ENCODE results near the gene BABAM2.
"Not testable (repeated sequence)": the region's sequence is repeated elsewhere in the genome, so short reads cannot be mapped to it uniquely, and the experiment has no call there.

BABAM2 gene

GRCh38 chr2:27988718-27989117 is 98.2 kb downstream of the BABAM2 start:
- DNase-seq, result no peak

GRCh38 chr2:27989149-27989548 is 98.6 kb downstream of the BABAM2 start:
- DNase-seq, result no peak

- DNase-seq, result no peak
Observed at GRCh38 chr2:27990030-27990590, 99.6 kb downstream of the BABAM2 start.

GRCh38 chr2:27991146-27991545 is 100.6 kb downstream of the BABAM2 start:
- no peak for DNase-seq

- DNase-seq, result no peak
Observed at GRCh38 chr2:27992787-27993401, 102.4 kb downstream of the BABAM2 start.

GRCh38 chr2:27993402-27993787 is 102.9 kb downstream of the BABAM2 start:
- DNase-seq, result no peak

GRCh38 chr2:27993950-27994728 is 103.6 kb downstream of the BABAM2 start:
- no peak for DNase-seq

- DNase-seq, result no peak
Observed at GRCh38 chr2:27996156-27996922, 105.8 kb downstream of the BABAM2 start.

- DNase-seq, result no peak
Observed at GRCh38 chr2:28000287-28000686, 109.8 kb downstream of the BABAM2 start.

GRCh38 chr2:28002181-28002580 is 111.7 kb downstream of the BABAM2 start:
- DNase-seq, result no peak

- DNase-seq, result peak in 1 of 2 donors; percentile 53
Observed at GRCh38 chr2:28004086-28004485, 113.6 kb downstream of the BABAM2 start.

GRCh38 chr2:28009732-28010131 is 119.2 kb downstream of the BABAM2 start:
- no peak for DNase-seq

GRCh38 chr2:28011322-28011737 is 120.8 kb downstream of the BABAM2 start:
- DNase-seq, result no peak

- DNase-seq, result not testable (repeated sequence)
Observed at GRCh38 chr2:28018474-28018873, 127.9 kb downstream of the BABAM2 start.

GRCh38 chr2:28019521-28019920 is 129.0 kb downstream of the BABAM2 start:
- DNase-seq, result not testable (repeated sequence)

- no peak for DNase-seq
Observed at GRCh38 chr2:28021898-28022297, 131.4 kb downstream of the BABAM2 start.

GRCh38 chr2:28025123-28025522 is 134.6 kb downstream of the BABAM2 start:
- no peak for DNase-seq

GRCh38 chr2:28026230-28026629 is 135.7 kb downstream of the BABAM2 start:
- DNase-seq, result not testable (repeated sequence)

- DNase-seq, result no peak
Observed at GRCh38 chr2:28028025-28028424, 137.5 kb downstream of the BABAM2 start.

- DNase-seq, result no peak
Observed at GRCh38 chr2:28030600-28030999, 140.1 kb downstream of the BABAM2 start.

- DNase-seq, result no peak
Observed at GRCh38 chr2:28032816-28033215, 142.3 kb downstream of the BABAM2 start.

GRCh38 chr2:28034696-28035095 is 144.2 kb downstream of the BABAM2 start:
- DNase-seq, result no peak

GRCh38 chr2:28035163-28035690 is 144.7 kb downstream of the BABAM2 start:
- no peak for DNase-seq

Data from bone marrow (tissue), 2 donors.